HG02870 (cell line): ENCODE results near the gene TMEM165.

Experiments used
- ATAC-seq: cut with Tn5 transposase; IDR thresholded peaks from one replicate; pipeline ENCODE4 v1.9.1; 2021; ENCODE audit warnings: mild to moderate bottlenecking, moderate library complexity; ENCODE audit not compliant: unreplicated experiment

Gene TMEM165

DNA sequence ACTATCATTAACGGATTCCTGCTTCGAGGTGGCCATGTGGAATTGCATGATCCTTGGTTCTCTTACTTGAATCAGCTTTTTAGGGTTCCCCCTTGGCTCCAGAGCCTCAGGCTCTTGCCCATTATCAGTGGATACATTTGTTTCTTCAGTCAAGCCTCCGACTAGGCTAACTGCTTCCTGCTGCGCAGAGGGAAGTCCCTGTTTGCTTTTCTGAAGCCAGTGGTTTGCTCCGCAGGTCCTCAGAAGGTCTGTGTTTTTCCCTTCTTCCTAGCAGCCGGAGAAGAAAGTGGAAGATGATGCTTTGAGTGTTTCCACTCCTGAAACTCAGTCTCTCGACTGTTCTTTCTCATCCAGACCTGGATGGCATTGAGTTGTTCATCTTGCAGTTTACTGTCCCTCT lies 29.1 kb upstream of the TMEM165 start:
- no peak for ATAC-seq

- ATAC-seq, result no peak
Measured at GRCh38 chr4:55367084-55367722, 28.6 kb upstream of the TMEM165 start.

GRCh38 chr4:55369968-55370367 lies 25.8 kb upstream of the TMEM165 start:
- no peak for ATAC-seq

DNA sequence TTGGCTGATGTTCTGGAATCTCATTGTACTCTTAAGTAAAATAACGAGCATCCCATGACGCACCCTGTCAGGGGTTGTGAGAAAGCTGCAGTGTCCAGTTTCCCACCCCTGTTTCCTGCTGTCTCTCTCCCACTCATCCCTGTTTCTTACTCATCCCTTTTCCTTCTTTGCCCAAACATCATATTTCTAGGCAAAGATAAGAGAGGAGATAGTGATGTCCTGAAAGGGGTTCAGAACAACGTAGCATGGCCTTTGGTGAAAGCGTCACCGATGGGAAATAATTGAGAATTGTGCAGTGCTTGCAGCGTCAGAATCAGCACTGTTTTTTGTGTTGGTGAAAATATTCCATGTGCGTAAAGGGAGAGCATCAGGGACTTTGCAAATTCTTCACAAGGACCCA lies 23.5 kb upstream of the TMEM165 start:
- no peak for ATAC-seq

DNA sequence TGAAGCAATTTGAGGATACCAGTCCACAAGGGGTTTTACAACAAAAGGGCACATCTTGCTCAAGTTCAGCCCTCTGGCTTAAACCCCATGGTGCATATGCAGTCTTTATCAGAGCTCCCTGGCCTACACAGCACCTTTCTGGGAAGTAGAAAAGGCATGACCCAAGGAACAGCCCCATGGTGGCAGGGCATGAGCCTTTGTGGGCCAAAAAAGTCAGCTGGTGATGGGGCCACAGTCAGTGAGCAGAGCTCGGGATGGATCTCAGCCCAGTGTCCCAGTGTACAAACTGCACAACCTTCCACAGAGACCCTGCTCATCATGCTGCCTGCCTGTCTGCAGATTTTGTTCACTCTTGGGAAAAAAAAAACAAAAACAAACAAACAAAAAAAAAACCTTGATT lies 22.3 kb upstream of the TMEM165 start:
- ATAC-seq, result no peak

DNA sequence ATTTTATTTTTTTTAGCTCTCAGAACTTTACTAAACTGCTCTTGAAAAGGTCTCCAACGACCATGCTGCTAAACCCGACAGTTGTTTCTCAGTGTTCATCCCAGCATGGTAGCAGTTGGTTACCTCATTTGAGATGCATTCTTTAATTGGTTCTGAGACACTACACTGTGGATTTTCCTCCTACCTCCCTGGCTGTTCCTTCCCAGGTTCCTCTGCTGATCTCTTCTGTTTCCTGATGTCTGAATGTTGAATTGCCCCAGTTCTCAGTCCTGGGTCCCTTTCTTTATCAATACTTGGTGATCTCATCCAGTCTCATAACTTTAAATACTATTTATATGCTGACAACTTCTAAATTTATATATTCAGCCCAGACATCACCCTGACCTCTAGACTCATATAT lies 19.1 kb upstream of the TMEM165 start:
- no peak for ATAC-seq

DNA sequence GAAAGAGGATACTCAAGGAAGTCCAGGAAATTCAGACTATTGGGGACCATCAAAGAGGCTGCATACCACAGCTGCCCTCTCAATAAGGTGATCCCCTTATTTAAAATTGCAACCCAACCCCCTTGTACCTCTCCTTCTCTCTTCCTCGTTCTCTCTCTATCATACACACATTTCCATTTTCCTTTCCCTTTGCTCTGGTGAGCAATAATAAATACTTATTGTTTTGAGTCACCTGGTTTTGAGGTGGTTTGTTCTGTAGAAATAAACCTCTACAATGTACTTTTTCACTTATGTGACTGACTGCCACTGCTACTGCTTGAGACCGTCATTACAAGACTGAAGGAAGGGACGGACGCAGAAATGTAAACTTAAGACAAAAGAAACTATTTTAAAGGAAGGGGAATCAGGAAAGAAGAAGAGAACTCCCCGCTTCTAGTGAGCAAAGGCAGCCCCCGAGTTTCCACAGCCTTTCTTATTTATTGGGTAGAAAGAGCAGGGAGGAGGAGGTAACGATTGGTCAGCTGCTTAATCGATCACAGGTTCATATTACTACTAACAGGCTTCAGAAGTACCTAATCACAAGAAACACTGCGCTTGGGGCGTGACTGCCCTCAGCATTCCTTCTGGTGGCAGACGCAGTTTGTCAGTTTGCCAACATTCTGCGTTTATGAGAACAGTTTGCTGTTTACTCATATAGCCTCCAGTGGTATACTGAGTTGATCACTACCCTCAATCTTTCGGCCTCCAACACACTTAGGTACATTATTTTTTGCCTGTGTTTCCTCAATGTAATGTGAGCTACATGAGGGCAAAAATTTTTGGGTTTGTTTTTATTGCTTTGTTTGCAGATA lies 16.9 kb upstream of the TMEM165 start:
- no peak for ATAC-seq

GRCh38 chr4:55380576-55380975 lies 15.2 kb upstream of the TMEM165 start:
- no peak for ATAC-seq

GRCh38 chr4:55381502-55381901 lies 14.3 kb upstream of the TMEM165 start:
- ATAC-seq, result no peak

DNA sequence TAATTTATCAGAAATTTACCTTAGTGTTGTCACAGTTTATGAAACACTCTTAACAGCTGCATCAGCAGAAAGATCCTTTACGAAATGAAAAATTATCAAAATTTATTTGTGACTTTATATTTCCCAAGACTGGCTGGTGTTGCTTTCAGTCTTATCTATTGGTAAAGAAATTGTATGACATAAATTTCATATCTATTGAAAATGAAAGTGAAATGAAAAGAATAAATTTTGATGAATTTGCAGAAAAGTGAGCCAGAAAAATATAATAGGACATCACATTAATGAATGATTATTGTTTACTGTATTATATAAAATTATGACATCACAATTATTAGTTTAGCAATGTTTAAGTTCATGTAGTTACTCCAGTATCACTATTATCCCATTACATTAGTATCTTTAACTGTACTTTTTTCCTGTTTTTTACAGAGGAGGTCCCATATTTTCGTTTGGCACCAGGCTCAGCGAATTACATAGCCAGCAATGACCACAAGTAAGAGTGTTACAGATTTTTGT lies 13.2 kb upstream of the TMEM165 start:
- no peak for ATAC-seq

DNA sequence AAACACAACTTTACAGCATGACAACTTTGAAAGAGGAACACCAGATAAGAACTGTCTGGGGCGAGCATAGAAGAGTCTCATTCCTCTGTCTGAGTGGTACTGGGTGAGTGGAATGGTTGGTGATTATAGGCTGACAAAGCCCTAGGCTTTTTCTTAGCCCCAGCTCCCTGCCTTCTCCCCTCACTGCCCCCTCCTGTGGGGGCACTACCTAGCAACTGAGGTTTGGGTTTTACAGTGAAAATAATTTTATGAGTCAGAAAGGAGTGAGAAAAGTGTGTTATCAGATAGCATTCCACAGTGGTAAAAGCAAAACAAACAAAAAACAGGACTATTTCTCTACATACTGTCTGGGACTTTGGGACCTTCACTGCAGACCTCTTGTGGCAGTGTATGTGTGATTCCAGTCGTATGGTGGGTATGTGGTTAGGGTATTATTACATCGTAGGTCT lies 10.5 kb upstream of the TMEM165 start:
- ATAC-seq, result no peak

DNA sequence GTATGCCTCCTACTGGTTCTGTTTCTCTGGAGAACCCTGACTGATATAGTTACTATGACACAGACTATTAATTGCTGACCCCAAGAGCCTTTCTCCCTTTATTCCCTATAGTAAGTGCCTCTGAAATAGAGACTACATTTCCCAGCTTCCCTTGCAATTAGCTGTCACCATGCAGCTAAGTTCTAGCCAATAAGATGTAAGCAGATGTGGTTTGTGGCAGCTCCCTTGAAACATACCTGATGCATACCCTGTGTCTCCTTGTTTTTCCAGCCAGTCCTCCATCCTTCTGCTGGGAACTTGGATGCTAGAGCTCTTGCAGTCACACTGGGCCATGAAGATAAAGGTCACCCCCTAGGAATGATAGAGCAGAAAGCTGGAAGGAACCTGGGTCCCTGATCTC lies 9.7 kb upstream of the TMEM165 start:
- ATAC-seq, result peak; percentile 89

DNA sequence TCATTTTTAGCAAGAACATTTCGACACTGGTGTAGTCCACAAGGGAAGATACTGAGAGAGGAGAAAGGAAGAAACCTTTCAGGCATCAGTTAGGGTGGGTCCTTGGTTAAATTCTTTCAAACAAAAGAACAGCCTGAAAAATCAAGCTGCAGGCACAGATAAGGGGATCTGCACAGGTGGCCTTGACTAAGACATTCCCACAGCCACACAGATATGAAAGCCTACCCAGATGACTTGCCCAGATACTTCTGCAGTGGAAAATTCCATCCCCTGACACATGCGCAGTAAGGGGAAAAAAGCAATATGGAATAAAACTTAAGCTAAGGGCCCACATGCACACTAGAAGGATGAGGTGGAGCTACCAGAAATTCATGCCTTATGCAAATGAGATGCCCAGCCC lies 8.9 kb upstream of the TMEM165 start:
- no peak for ATAC-seq

GRCh38 chr4:55393461-55394320 lies 2.1 kb upstream of the TMEM165 start:
- ATAC-seq, result no peak

- ATAC-seq, result peak; percentile 0
Measured at GRCh38 chr4:55395218-55395528, 584 bp upstream of the TMEM165 start.

DNA sequence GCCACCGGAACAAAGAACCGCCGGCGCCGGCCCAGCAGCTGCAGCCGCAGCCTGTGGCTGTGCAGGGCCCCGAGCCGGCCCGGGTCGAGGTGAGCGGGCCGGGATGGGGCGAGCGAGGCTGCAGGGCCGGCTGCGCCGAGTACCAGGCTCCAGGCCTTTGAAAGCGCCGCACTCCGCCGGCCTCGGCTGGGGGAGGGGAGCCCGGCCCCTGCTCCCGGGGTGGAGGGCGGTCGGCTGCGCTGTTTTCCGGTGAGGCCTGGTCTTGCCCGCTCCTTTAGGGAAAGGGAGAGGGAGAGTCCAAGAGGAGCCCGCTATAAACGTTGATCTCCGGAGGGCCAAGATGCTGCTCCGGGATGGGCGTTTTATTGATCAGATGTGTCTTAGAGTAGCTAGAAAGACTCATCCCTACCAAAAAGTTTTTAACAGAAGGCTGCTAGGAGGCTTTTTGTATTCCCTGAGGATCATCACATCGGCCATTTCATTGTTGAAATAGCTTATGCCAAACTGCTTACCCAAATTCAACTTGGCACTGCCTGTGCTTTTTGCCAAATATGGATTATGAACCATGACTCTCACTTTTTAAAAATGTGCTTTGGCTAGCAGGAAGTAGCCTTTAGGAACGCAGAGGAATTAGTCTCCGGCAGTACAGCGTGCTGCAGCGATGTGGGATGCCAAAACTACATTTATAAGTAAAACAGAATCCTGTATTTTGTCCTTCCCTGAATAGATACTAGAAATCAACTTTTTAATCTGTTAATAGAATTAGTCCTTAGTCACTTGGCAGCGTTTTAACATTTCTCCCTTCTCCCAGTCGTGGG lies 760 bp downstream of the TMEM165 start:
- ATAC-seq, result peak; percentile 20

DNA sequence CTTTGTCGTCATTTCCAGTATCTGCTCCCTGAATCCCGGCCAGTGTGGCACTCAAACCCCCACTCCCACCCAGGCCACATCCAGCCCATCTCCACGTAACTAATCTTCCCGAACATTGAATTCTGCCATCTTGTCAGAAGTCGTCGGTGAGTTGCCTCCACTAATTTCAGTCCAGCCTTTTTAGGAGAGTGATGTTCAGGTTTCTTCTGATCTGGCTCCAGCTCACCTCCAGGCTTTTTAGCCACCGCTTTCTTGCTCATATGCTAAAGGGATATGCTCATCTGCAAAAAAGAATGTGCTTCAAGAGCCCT lies 1.3 kb downstream of the TMEM165 start:
- ATAC-seq, result no peak

DNA sequence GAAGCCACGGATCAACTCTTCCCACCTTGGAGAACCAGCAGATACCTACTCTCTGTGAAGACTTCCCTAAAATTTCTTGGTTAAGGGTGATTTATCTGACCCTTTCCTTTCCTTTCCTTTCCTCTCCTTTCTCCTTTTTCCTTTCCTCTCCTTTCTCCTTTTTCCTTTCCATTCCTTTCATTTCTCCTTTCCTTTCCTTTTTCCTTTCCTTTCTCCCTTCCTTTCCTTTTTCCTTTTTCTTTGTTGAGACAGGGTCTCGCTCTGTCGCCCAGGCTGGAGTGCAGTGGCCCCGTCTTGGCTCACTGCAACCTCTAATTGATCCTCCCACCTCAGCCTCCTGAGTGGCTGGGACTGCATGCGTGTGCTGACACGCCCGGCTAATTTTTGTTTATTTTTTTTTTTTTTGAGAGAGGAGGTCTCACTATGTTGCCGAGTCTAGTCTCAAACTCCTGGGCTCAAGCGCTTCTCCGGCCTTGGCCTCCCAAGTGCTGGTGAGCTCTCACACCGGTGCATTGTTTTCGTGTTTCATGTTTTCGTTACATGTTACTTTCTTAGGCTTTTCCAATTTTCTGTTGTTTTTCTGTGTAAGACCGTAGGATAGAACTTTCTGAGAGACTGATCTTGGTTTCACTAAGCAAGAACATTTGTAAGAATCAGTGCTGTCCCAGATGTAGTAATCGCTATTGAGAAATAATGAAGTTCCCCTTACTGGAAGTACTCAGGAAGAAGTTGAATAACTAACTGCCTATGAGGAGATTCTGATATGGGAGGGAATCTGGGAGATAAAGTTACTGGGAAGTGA lies 2.0 kb downstream of the TMEM165 start:
- ATAC-seq, result no peak

DNA sequence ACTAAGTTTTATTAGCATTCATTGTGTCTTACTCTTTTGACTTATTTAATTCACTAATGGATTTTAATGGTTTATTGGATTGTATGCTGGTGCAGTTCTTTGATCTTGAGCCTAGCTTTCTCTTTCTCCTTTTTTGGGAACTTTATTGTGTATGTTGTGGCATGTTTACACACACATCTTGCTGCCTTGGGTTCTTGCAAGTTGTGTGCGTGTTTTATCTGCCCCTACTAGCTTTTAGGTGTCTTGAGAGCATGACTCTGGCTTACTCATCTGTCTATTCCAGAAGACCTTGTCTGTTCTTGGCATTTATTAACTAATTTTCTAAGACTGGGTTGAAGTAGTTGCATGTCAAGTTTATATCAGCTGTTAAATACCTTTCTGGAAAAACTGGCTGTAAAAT lies 2.7 kb downstream of the TMEM165 start:
- ATAC-seq, result no peak

DNA sequence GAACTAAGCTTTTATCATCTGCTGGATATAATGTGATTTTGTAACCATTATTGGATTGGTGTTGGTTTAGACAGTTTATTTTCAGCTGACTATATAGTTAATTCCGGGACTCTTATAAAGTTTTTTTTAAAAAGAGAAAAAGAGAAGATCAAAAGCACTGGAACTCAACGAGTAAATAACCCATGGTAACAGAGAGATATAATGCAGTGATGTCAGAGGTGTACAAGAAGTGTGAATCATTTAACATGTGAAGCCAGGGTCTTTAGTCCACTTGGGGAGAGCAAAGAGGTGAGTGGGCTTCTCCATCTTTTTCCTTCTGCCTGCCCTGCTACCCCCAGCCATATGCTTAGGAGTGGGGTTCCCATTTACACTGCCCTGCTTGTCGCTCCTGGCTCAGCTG lies 3.2 kb downstream of the TMEM165 start:
- ATAC-seq, result no peak
